Inflammatory macrophage (primary cell): ENCODE measurements around the gene KDM2B.
"Not testable (repeated sequence)": the region's sequence is repeated elsewhere in the genome, so short reads cannot be mapped to it uniquely, and the experiment has no call there.

Source experiments
- DNase-seq, 2 donors: peaks; one replicate each; pipeline ENCODE4 v3.0.0-alpha.2; 2020 to 2022

KDM2B gene

GRCh38 chr12:121501946-121502345 lies 78.9 kb downstream of the KDM2B start:
- DNase-seq: no peak

DNA sequence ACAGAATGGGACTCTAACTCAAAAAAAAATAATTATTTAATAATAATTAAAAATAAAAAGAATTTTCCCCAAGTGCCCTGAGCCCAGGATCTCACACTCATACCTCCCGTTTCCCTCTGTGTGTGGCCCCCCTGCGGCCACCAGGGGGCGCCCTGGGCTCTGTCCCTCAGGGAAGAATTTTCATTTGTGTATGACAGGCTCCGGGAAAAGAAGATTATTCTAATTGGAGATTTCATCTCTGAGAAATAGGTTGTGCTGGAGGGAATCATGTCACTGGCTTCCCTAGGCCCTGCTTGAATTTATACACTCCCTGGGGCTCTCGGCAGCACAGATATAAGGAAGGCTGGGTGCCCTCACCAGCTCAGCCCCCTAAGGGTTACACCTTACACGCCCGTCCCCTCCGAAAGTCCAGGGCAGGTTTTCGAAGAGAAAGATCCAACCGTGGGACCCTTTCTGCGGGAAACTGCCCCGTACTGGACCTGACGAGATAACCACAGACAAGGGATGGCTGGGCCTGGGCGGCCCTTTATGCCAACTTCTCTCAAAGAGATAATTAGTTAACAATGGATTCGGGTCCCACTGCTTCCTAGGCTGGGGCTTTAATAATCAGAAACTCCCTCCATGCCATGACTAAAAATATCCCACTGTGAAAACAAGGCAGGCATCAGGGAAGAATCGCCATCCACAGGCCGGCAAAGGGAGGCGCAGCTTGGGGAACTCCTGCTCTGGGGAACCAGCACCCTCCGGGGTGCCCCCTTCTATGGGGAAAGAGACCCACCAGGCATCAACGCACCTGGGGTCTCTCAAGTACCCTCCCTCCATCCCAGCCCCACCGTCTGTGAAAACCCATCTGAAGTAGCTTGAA lies 80.7 kb downstream of the KDM2B start:
- peak; percentile 66 to 76 for DNase-seq

- DNase-seq: no peak
These were observed 85.1 kb downstream of the KDM2B start for GRCh38 chr12:121495746-121496145.

GRCh38 chr12:121494093-121494787 lies 86.6 kb downstream of the KDM2B start:
- DNase-seq: peak in 1 of 2 donors; percentile 32

DNA sequence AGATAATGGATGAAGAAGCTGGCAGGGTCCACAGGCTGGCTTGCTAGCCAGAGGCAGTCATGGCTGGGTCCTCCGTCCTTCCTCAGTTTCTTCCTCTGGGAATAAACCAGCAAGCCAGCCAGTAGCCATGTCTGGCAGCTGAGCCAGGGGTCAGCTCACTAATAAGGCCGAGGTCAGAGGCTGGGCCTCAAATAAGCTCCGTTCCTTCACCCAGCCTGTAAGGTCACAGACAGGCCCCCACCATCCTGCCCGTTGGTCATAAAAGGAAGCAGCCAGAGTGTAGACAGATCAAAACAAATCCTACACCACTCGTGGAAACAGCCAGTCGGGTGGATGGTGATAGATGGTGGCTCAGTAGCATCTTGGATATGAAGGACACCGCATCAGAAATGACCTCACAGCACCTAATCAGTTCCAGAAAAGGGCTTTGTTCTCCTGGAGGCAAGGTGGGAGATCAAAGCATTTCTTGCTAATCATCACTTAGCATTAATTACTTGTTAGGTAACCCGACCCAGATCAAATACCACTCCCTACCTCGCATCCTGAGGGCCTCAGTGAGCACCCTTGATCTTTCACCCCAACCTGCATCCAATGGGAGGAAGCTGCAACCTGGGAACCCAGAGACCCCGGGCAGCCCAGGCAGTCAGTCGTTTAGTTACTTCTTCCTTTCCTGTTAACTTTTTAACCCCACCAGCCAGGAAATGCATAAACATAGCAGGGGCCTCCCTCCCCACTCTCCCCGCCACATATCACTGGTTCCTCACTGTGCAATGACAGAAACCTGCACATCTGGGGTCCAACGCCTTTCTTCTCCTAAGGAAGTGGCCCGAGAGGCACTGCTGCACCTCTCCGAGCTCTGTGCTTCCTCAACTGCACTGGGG lies 90.2 kb downstream of the KDM2B start:
- DNase-seq: no peak

GRCh38 chr12:121489874-121490273 lies 90.9 kb downstream of the KDM2B start:
- DNase-seq: peak; percentile 33 to 40

GRCh38 chr12:121484967-121485366 lies 95.9 kb downstream of the KDM2B start:
- no peak for DNase-seq

GRCh38 chr12:121484564-121484963 lies 96.3 kb downstream of the KDM2B start:
- not testable (repeated sequence) for DNase-seq

- DNase-seq: no peak
These were observed 96.9 kb downstream of the KDM2B start for GRCh38 chr12:121483949-121484348.

GRCh38 chr12:121476477-121476876 lies 104.3 kb downstream of the KDM2B start:
- no peak for DNase-seq

DNA sequence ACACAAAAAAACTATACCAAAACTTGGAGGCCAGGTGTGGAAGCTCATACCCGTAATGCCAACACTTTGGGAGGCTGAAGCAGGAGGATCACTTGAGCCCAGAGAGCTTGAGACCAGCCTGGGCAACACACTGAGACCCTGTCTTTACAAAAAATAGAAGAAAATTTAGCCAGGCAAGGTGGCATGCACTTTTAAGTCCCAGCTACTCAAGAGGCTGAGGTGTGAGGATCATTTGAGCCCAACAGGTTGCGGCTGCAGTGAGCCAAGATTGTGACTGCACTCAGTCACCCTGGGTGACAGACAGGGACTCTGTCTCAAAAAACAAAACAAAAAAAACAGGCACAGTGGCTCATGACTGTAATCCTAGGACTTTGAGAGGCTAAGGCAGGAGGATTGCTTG lies 105.5 kb downstream of the KDM2B start:
- no peak for DNase-seq

DNA sequence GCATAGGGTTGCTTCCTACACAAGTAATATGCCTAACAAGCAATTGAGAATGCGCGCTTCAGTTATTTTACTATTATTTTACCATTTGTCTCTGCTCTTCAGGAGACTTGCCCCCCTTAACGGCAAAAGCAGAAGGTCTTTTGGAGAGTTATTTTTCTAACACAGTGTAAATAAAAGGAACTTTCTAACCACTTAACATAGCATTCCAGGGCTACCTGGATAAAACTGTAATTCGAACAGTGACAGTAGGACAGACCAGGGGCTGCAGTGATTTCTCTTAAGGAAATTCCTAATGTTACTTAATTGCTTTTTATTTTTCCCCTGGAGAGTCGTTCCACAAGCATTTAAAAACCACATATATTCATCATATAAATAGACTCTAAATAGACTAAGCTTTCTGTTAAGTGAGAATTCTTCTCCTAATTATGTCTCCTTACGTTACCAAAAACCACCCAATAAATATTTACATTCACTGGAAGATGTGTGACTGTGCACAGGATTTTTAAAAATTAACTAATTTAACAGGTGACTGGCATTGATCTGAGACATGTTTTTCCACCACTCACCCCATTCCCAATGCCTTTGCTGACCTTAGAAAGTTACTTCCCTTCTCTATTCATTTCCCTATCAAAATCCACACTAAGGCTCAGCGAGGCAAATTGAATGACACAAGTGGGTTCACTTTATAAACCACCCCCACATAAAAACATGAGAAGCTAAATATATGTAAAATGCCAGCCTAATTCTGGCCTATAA lies 108.5 kb downstream of the KDM2B start:
- DNase-seq: no peak

DNA sequence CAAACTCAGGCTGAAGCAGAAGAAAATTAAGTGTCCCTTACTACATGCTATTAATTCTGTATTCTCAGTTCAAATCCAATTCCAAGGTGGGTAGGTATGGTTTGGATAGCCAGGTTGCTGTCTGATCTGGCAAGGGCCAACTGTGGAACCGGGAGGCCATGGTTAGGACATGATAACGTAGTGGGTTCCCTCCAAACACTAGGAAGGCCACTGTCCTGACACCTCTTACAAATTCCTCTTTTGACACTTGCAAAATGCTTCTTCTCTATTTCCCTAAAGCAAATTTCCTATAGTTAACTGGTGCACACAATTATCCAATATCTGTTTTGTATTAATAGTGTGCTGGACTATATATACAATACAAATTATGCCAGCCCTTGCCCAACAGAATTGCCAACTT lies 110.1 kb downstream of the KDM2B start:
- peak; percentile 13 to 48 for DNase-seq

DNA sequence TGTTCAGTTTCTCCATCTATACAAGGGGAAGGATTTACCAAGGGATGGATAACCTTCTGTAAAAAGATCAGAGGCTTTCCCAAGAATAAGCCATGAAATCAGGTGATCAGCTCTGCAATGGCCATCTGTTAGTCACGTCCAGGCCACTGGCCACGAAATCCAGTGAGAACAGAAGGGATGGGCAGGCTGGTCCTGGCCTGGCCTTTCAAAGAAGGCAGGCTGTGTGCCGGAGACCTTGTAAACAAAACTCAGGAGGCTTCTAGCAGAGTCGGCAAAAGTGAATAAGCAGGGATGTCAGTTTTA lies 112.4 kb downstream of the KDM2B start:
- DNase-seq: no peak

DNA sequence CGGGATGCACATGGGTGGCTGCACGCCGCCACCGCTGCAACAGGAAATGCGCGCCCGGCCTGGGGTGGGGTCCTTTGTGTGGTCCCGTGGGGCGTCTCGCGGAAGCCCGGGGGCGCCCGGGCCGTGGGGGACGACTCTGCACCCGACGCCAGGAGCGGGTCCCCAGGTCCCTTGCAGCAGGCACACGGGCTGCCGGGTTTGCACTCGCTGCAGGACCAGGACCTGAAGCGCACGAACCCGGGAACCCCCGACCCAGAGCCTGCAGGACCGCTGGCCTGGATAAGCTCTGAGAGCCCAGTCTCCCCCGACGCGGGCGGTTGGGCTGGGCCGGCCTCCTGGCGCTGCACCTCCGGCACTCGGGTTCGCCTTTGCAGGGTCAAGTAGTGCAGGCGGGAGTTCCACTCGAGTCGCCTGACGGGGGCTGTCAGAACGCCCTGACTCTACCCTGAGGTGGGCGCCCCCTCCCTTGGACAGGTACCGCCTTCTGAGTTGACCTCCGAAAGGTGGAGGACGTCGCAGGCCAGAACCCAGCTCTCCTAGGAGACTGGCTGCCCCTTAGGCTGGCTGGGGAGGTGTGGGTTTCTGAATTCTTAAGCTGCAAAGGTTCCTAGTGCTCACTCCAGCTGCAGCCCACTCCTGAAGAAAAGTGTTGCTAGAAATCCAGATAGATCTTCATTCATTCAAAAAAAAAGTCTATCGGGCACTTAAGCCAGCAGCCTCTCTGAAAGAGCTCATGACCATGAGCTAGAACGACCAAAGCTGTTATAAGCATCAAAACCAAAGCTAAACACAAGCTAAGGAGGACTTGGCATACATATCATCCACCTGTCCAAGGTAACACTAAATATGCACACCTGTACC lies 113.0 kb downstream of the KDM2B start:
- DNase-seq: no peak

DNA sequence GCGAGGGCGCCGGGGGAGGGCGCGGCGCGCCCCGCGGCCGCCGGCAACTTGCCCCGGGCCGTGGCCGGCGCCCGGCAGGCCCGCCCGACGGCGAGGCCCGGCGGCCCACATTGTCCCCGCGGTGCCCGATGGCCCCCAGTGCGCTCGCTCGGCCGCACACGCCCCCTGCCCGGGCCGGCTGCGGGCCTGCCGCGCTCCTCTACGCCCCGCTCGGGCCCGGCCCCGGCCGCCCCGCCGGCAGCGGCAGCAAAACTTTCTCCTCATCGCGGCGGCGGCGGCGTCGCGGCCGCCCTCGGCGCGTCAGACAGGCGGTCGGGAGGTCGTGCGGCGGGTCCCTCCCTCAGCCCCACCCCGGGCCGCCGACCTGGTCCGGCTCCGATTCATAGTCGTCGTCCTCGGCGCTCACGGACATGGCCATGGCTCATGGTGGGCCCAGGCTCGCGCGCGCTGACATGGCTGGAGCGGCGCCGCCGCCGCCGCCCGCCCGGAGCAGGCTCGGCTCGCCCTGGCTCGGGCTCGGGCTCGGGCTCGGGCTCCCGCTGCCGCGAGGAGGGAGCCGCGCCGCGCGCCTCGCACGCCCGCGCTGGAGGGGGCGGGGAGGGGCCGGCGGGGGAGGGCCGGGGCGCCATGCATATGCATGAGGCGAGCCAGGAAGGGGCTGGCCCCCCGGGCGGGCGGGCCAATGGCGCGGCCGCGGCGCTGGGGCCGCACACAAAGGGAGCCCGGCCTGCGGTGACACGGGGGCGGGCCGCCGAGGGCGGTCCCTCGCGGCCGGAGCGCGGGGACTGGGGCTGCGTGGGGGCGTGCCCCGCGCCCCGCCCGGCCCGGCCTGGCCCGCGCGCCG lies 113.8 kb downstream of the KDM2B start:
- peak; percentile 89 to 94 for DNase-seq

DNA sequence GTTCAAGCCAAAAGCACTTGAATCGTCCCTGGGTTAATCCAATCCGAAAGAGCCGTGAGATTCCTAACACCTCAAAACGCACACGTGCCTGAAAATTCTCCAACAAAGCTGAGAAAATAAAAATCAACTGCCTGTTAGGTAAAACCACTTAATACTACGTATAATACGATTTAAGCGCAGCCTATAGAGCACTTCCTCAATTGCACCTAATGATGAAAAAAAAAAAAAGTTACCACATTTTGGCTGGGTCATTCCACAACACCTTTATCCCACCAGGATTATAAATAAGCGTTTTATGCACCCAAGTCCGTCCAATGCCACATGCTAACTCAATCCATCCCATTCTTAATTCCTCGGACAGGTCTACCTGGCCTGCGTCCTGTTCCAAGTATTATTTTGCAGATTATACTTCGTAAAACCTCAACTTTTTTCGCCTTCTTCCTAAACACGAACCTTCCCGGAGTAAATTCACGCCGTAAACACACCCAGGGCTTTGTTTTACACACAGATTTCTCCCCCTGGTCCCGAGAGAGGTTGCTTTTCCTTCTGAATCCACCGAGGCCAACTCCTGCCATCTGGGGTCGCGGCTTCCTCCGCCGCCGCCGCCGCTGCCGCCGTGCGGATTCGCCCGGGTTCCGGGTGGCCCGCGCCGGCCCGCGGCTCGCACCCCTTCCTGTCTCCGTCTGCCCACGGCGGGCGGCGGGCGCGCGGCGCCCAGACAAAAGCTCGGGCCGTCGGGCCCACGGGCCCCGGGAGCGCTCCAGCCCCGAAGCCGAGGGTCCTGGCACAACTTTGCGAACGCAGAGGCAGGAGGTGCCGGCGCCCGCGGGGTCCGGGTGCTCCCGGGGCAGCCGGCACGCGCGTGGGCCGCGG lies 114.7 kb downstream of the KDM2B start:
- DNase-seq: peak; percentile 51 to 56

DNA sequence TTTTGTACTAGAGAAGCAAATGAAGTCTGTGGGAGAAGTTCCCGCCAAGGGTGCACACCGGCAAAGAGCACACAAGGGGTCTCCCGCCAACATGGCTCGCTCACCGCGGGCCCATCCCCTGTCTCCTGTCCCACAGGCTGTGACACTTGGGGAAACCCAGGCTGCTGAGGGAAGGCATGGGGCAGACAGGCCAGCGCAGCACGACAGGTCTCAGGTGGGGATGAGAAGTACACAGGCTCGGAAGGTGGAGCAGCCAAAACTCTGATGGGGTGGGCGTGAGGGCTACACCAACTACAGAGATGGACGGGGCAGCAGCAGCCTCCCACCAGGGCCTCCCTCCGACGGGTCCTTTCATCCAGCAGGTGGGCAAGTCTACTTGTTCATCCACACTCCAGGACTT lies 116.5 kb downstream of the KDM2B start:
- no peak for DNase-seq

GRCh38 chr12:121461048-121461447 lies 119.8 kb downstream of the KDM2B start:
- peak; percentile 26 to 72 for DNase-seq
